ENCODE results near the gene DGKD.
"Not testable (repeated sequence)": the region's sequence is repeated elsewhere in the genome, so short reads cannot be mapped to it uniquely, and the experiment has no call there.

DGKD gene

GRCh38 chr2:233387667-233388528 is 33.6 kb downstream of the DGKD start:
- peak; percentile 31 for DNase-seq

- no peak for DNase-seq
Measured at GRCh38 chr2:233389601-233390125, 35.4 kb downstream of the DGKD start.

DNA sequence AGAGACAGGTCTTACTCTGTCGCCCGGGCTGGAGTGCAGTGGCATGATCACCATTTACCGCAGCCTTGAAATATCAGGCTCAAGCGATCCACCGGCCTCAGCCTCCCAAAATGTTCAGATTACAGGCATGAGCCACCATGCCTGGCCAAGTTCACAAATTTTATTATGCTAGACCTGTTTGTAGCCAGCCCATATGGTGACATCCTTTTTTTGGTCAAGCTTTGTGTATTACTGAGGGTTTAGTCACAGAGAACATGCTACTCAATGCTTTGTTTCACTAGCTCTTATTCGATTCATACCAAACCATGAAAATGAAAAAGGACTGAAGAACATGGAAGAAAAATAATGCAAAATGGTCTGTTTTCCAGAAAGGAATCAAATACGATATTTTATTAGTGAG is 41.4 kb downstream of the DGKD start:
- no peak for DNase-seq

GRCh38 chr2:233396726-233397665 is 42.7 kb downstream of the DGKD start:
- DNase-seq: not testable (repeated sequence)

- DNase-seq: no peak
Measured at GRCh38 chr2:233399306-233400225, 45.3 kb downstream of the DGKD start.

DNA sequence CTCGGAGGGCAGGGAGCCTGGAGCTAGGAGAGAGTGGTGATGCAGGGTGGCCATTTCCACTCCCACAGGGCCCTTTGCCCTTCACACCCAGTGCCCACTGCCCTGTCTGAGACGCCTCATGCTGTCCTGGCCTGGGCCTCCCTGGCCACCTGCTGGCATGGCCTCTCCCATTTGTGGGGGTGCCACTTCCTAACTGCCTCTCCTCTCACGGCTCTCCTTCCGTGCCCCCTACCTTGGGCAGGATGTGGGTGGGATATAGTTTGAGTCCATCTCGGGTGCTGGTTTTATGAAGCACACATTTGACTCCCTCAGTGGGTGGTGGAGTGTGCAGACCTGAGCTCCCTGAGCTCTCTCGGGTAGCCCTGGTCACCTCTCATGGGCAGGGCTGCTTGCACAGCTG is 46.0 kb downstream of the DGKD start:
- DNase-seq: no peak

- no peak for DNase-seq
Measured at GRCh38 chr2:233400961-233401360, 46.7 kb downstream of the DGKD start.

DNA sequence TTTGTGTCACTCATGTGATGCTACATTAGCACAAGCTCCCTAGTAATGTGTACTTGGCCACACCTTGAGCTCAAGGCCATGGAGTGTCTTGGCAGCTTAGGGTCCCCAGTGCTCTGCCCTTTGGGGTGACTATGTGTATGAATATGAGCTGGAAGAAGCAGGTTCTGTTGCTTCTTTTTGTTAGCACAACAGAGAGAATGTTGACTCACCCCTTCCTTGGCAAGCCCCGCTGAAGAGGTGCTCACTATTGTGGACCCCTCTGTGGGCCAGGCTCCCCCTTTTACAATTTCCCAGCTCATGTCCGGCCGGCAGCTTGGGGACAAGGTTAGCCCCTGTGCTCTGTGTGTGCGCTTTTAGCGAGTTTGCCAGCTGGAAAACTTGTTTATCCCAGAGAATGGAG is 48.1 kb downstream of the DGKD start:
- DNase-seq: no peak

GRCh38 chr2:233402789-233403188 is 48.5 kb downstream of the DGKD start:
- DNase-seq: no peak

- DNase-seq: no peak
Measured at GRCh38 chr2:233404222-233404621, 49.9 kb downstream of the DGKD start.

DNA sequence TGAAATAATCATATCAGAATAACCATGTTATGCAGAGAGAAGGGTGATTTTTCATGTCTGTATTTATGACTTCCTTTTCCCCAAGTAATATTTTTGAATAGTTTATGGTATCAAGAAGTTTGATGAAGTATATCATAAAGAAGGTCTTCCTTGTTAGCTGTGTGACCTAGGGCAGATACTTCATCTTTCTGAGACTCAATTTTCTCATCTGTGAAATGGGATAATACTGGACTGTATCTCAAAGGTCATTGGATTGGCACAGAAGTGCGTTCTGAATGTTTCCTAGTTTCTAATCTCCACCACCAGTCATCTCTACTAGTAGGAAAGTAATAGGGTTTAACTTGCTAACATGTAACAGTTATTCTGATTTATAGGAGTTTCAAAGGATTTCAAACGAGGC is 52.6 kb downstream of the DGKD start:
- DNase-seq: no peak

- DNase-seq: no peak
Measured at GRCh38 chr2:233407771-233408181, 53.5 kb downstream of the DGKD start.

DNA sequence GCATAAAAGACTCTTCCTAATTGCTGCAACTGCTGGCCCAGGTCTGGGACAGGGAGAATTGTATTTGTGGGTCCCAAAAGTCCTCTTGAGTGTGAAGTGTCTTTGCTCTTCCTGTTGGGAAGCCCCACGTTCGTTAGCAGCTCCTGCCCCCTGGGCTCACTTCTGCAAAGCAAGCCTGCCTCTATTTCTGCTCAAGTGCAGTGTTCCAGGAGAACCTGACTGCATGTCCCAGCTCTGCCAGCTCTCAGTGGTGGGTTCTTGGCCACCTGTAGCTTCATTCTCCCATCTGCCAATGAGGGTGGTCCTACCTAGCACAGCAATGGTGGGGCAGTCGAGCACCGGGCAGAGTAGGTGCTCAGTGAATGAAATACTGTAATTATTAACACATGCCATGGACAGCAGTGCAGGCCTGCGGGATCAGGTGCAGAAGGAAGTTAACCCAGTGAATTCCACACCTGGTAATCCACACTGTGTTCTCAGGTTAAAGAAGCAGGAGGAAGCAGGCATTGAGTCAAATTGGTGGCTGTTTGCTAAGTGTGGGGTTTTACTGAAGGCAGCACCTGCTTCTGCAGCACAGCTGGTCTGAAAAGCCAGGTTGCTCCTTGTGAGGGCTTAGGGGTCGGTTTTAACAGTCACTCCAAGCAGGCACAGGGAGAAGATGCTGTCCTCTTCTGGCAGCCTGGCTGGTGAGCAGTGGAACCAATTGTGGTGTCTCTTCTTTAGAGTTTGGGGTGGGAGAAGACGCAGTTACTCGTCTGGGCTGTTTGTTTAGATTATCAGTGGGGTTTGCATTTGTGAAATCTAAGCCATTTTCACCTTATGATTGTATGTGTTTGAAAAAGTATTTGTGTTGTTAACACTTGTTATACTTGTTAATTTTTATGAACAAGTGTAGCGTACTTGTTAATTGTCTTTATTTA is 54.3 kb downstream of the DGKD start:
- DNase-seq: no peak

- no peak for DNase-seq
Measured at GRCh38 chr2:233409286-233409991, 55.1 kb downstream of the DGKD start.

- no peak for DNase-seq
Measured at GRCh38 chr2:233410196-233410760, 56.0 kb downstream of the DGKD start.

GRCh38 chr2:233411162-233411561 is 56.9 kb downstream of the DGKD start:
- DNase-seq: no peak

DNA sequence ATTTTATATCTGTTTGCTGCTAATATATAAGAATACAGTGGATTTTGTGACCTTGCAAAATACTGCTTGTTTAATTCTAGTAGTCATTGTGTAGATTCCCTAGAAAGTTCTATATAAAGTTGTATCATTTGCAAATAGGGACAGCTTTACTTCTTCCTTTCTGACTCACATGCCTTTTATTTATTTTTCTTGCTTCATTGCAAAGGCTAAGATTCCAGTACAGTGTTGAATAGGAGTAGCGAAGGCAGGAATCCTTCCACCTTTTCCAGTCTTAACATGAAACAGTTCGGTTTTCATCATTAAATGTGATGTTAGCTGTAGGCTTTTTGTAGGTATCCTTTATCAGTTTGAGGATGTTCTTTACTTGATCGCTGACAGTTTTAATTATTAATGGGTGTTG is 58.1 kb downstream of the DGKD start:
- DNase-seq: no peak

GRCh38 chr2:233413046-233413445 is 58.8 kb downstream of the DGKD start:
- no peak for DNase-seq

DNA sequence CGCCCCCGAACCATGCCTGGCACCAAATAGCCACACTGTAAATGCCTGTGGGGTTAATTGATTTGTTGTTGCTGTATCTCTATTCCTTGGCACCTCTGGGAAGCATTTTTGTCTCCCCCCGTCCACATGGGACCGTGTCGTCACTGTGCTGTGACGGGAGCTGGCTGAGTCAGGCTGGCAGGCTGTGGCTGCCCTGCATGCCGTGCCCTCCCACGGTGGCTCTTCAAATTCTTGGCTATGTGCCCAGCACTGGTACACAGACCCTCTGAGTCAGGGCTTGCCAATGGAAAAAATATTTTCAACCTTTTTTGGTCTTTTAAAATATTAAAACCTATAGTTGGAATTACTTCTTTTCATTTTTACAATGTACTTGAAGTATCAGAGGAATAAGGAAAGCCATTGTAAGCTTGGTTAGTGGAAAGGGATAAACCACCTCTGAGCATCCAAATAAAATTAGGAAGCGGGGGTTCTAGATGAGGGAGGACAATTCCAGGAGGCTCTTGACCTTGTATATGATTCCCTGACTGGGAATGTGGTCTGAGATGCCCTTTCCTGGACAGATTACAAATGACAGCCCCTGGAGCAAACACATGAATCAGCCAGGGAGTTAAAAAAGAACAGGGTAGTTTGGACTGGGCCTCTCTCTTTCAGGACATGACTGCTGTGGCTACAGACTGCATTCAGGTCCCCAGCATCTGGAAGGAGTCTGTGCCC is 59.4 kb downstream of the DGKD start:
- no peak for DNase-seq

GRCh38 chr2:233414273-233414654 is 60.0 kb downstream of the DGKD start:
- DNase-seq: no peak
